NT2/D1 (cell line): ENCODE measurements around the gene KCTD8.

Experiments used
- SUZ12 ChIP-seq: IDR thresholded peaks from 2 replicates; pipeline ENCODE4 v1.6.1; 2011; ENCODE audit not compliant: insufficient read length, insufficient read depth; ENCODE audit errors: extremely low read depth
- ZNF274 ChIP-seq: IDR thresholded peaks from 2 replicates; pipeline ENCODE4 v1.6.1; 2011; ENCODE audit warnings: mild to moderate bottlenecking, low read depth, low read length

GRCh38 chr4:44313702-44314101, 134.9 kb downstream of the KCTD8 start:
- TF ChIP-seq ZNF274 = no peak
- TF ChIP-seq SUZ12 = no peak
